SK-N-SH treated with all-trans-retinoic acid at 6 μM for 48 hours (cell line): ENCODE measurements around the gene ZXDC.

Source experiments
- CSDC2 ChIP-seq: fragments of 250-450 bp; sonication (Bioruptor Pico); IDR thresholded peaks from 2 replicates; pipeline ENCODE4 v1.5.0; 2020; ENCODE audit warnings: mild to moderate bottlenecking, moderate library complexity
- PATZ1 ChIP-seq: fragments of 250-450 bp; sonication (Bioruptor Pico); IDR thresholded peaks from 2 replicates; pipeline ENCODE4 v1.8.0; 2020; ENCODE audit warnings: mild to moderate bottlenecking, moderate library complexity, borderline replicate concordance
- PPARA ChIP-seq: fragments of 250-450 bp; sonication (Bioruptor Pico); IDR thresholded peaks from 2 replicates; pipeline ENCODE4 v1.5.0; 2020; ENCODE audit warnings: mild to moderate bottlenecking, borderline replicate concordance
- RARB ChIP-seq: fragments of 250-450 bp; sonication (Bioruptor Pico); IDR thresholded peaks from 2 replicates; pipeline ENCODE4 v1.8.0; 2021; ENCODE audit warnings: mild to moderate bottlenecking, moderate library complexity
- ZFP30 ChIP-seq: fragments of 450-650 bp; formaldehyde crosslinking; IDR thresholded peaks from 2 replicates; pipeline ENCODE4 v1.5.0; 2022; ENCODE audit warnings: mild to moderate bottlenecking, moderate library complexity

- TF ChIP-seq RARB (CRISPR knock-in tag) (no peak), CSDC2 (no peak), PATZ1 (CRISPR knock-in tag) (no peak), ZFP30 (no peak), PPARA (CRISPR knock-in tag) (no peak)
Measured at GRCh38 chr3:126477061-126477380, 1.3 kb upstream of the ZXDC start.
